ENCODE measurements around the gene COX18. TPM values are rescaled to one million over a fixed set of nuclear protein-coding genes. Genes with fewer than 3 reads are reported as not detected.

Gene COX18
- total RNA-seq, 1 experiment from 2014 or later: 20.5 TPM

DNA sequence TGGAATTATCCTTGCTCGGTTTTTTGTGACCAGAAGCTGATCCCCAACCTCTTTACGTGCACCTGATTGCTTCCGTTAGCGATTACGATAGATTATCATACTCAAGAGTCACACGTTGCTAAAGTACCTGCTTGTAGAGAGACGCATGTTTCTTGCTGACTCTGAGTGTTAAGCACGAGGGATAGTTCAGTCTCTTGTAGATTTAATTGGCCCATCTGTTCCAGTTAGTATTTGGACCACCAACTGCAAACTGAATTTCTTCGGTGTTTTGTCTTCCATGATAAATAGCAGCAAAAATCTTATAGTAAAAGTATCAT lies 516 bp upstream of the COX18 start:
- Histone ChIP-seq H3K14ac (ENCODE audit: insufficient read depth, low read length) (peak overlapping the region; percentile 26; the same call in 1 of the 2 replicates), H3K27me3 (ENCODE audit: insufficient read depth, low read length) (no peaks in the 10 kb centered on the region), H3K56ac (ENCODE audit: insufficient read length, low read depth, low read length) (no peak overlapping the region), H4K91ac (ENCODE audit: insufficient read length, low read depth, low read length) (no peak overlapping the region), H4K5ac (ENCODE audit: insufficient read length, low read depth, low read length) (peak overlapping the region; percentile 40), H3K79me1 (ENCODE audit: insufficient read depth, low read depth, low read length, poor library complexity, severe bottlenecking) (no peaks in the 10 kb centered on the region), H2BK12ac (ENCODE audit: insufficient read length, low read depth, low read length) (no peak overlapping the region), H4K8ac (replicated peaks; ENCODE audit: insufficient read length, low read depth, low read length) (no peak overlapping the region), H3K23me2 (ENCODE audit: insufficient read length, low read depth, low read length, poor library complexity, severe bottlenecking) (no peaks in the 10 kb centered on the region), H2BK5ac (ENCODE audit: insufficient read length, low read length) (no peak overlapping the region), H3K23ac (ENCODE audit: insufficient read length, low read depth, low read length) (no peak overlapping the region), H2AFZ (ENCODE audit: low read length) (no peak overlapping the region), H3K18ac (ENCODE audit: insufficient read length, low read depth, low read length) (peak overlapping the region; percentile 53), H3K27ac (ENCODE audit: insufficient read length, low read depth, low read length) (no peak overlapping the region), H3K4me2 (ENCODE audit: insufficient read depth, insufficient read length, low read length) (peak overlapping the region; percentile 59), H3K4me1 (ENCODE audit: insufficient read depth, low read length) (no peaks in the 10 kb centered on the region), H3K9me3 (ENCODE audit: control insufficient read depth, low read depth, low read length) (no peaks in the 10 kb centered on the region), H3K9ac (ENCODE audit: extremely low read depth, insufficient read length, low read length) (peak overlapping the region; percentile 50), H2BK20ac (ENCODE audit: low read depth, low read length, poor library complexity, severe bottlenecking) (no peak overlapping the region), H3K79me2 (ENCODE audit: insufficient read depth, low read length) (0 out of 2 replicates have a peak, but pooled peaks cover 2% of the 10 kb centered on the region), H3T11ph (ENCODE audit: low read length) (peak overlapping the region; percentile 21), H2BK15ac (ENCODE audit: low read depth, low read length) (no peak overlapping the region), H2AK5ac (ENCODE audit: insufficient read length, low read length) (no peak overlapping the region), H3K4ac (ENCODE audit: low read depth, low read length) (no peak overlapping the region), H2BK120ac (ENCODE audit: low read depth, low read length, poor library complexity, severe bottlenecking) (no peak overlapping the region), H4K20me1 (ENCODE audit: control insufficient read depth, insufficient read depth, insufficient read length) (no peaks in the 10 kb centered on the region)
- peaks cover 2 to 25% (median 4%) of the 10 kb centered on the region in 3 experiments; a peak in 4 of 7 replicates for H3K36me3 Mint-ChIP-seq (ENCODE audit: insufficient read depth in 1 of 3, low read depth in 3 of 3)
- no peaks in the 10 kb centered on the region for H3K27me3 Mint-ChIP-seq (ENCODE audit: low read depth)
- no peaks in the 10 kb centered on the region for H3K9me3 Mint-ChIP-seq
- DNase-seq: no peak
- peak overlapping the region; percentile 84 to 90 for H3K4me3 Mint-ChIP-seq
- TF ChIP-seq, protein P1, sequence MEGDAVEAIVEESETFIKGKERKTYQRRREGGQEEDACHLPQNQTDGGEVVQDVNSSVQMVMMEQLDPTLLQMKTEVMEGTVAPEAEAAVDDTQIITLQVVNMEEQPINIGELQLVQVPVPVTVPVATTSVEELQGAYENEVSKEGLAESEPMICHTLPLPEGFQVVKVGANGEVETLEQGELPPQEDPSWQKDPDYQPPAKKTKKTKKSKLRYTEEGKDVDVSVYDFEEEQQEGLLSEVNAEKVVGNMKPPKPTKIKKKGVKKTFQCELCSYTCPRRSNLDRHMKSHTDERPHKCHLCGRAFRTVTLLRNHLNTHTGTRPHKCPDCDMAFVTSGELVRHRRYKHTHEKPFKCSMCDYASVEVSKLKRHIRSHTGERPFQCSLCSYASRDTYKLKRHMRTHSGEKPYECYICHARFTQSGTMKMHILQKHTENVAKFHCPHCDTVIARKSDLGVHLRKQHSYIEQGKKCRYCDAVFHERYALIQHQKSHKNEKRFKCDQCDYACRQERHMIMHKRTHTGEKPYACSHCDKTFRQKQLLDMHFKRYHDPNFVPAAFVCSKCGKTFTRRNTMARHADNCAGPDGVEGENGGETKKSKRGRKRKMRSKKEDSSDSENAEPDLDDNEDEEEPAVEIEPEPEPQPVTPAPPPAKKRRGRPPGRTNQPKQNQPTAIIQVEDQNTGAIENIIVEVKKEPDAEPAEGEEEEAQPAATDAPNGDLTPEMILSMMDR (conservative IDR thresholded peaks at IDR 0.05): no peak
- peak overlapping the region; percentile 86 to 98 (median 97) for H3K27ac Mint-ChIP-seq
- peaks cover 11 to 12% of the 10 kb centered on the region in 2 experiments for H3K4me1 Mint-ChIP-seq
- WGBS (ENCODE audit: extremely low coverage, insufficient read length, low lambda C conversion rate): no CpG with 5 or more reads among the region's 9 CpGs
